HEK293T (cell line): Measurements from ENCODE around the gene PLAA.

Experiments
- FOXK2 ChIP-seq: fragments of 450-650 bp; IDR thresholded peaks from 2 replicates; pipeline ENCODE4 v1.6.1; 2016; ENCODE audit warnings: mild to moderate bottlenecking
- FOXM1 ChIP-seq: fragments of 450-650 bp; IDR thresholded peaks from 2 replicates; pipeline ENCODE4 v1.6.1; 2017; ENCODE audit warnings: mild to moderate bottlenecking, borderline replicate concordance
- LEF1 ChIP-seq: fragments of 450-650 bp; IDR thresholded peaks from 2 replicates; pipeline ENCODE4 v1.6.1; 2017; ENCODE audit warnings: mild to moderate bottlenecking, borderline replicate concordance
- SP1 ChIP-seq: fragments of 450-650 bp; IDR thresholded peaks from 2 replicates; pipeline ENCODE4 v1.6.1; 2017
- TARDBP ChIP-seq: fragments of 450-650 bp; IDR thresholded peaks from 2 replicates; pipeline ENCODE4 v1.6.1; 2016

DNA sequence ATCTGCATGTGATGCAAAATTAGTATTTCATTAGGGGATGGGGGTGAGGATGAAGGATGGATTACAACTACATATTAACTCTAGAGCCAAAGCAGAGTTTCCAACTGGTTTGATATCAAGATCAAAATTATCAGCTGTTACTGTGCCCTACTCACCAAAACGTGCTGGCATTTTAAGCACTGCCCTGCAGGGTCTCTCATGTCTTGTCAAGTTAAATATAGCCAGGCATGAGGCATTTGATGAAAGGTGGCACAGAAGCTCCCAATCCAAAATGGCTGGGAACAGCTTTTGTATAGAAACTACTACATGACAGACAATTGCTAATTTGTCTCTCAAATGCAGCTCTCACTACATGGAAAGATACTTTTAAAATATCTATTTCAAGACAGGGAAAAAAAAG, 27.3 kb downstream of the PLAA start:
- TF ChIP-seq SP1, result no peak
- TF ChIP-seq FOXM1, result no peak
- no peak for TF ChIP-seq TARDBP
- no peak for TF ChIP-seq LEF1
- TF ChIP-seq FOXK2, result no peak
